ENCODE measurements around the gene DIPK2B.

DNA sequence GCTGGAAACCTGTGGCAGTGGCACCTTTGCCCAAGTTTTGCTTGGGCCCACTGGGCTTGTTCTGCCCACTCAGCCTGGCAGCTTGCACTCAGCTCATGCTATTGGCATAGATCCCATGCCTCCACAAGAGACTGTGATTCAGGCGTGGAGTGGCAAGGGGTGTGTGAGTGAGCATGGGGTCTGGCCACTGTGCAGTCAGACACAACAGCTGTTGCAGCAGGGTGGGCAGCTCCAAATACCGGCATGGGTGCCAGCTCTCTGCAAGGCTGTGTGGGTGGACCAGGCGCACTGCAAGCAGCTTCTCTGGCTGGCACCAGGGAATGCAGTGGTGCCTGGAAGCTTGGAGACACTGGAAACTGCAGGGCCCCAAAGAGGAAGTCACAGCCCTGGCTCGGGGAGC lies 27.4 kb upstream of the DIPK2B start:
- TF ChIP-seq, protein P1, sequence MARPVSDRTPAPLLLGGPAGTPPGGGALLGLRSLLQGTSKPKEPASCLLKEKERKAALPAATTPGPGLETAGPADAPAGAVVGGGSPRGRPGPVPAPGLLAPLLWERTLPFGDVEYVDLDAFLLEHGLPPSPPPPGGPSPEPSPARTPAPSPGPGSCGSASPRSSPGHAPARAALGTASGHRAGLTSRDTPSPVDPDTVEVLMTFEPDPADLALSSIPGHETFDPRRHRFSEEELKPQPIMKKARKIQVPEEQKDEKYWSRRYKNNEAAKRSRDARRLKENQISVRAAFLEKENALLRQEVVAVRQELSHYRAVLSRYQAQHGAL (CRISPR knock-in tag; IDR thresholded peaks at IDR 0.05; ENCODE audit: not compliant biosample characterization): no peak
- TF ChIP-seq PAX8 (CRISPR knock-in tag; IDR thresholded peaks at IDR 0.05; ENCODE audit: borderline replicate concordance): no peak
- TF ChIP-seq ZNF280D (CRISPR knock-in tag; IDR thresholded peaks at IDR 0.05): no peak
- TF ChIP-seq, protein P2, sequence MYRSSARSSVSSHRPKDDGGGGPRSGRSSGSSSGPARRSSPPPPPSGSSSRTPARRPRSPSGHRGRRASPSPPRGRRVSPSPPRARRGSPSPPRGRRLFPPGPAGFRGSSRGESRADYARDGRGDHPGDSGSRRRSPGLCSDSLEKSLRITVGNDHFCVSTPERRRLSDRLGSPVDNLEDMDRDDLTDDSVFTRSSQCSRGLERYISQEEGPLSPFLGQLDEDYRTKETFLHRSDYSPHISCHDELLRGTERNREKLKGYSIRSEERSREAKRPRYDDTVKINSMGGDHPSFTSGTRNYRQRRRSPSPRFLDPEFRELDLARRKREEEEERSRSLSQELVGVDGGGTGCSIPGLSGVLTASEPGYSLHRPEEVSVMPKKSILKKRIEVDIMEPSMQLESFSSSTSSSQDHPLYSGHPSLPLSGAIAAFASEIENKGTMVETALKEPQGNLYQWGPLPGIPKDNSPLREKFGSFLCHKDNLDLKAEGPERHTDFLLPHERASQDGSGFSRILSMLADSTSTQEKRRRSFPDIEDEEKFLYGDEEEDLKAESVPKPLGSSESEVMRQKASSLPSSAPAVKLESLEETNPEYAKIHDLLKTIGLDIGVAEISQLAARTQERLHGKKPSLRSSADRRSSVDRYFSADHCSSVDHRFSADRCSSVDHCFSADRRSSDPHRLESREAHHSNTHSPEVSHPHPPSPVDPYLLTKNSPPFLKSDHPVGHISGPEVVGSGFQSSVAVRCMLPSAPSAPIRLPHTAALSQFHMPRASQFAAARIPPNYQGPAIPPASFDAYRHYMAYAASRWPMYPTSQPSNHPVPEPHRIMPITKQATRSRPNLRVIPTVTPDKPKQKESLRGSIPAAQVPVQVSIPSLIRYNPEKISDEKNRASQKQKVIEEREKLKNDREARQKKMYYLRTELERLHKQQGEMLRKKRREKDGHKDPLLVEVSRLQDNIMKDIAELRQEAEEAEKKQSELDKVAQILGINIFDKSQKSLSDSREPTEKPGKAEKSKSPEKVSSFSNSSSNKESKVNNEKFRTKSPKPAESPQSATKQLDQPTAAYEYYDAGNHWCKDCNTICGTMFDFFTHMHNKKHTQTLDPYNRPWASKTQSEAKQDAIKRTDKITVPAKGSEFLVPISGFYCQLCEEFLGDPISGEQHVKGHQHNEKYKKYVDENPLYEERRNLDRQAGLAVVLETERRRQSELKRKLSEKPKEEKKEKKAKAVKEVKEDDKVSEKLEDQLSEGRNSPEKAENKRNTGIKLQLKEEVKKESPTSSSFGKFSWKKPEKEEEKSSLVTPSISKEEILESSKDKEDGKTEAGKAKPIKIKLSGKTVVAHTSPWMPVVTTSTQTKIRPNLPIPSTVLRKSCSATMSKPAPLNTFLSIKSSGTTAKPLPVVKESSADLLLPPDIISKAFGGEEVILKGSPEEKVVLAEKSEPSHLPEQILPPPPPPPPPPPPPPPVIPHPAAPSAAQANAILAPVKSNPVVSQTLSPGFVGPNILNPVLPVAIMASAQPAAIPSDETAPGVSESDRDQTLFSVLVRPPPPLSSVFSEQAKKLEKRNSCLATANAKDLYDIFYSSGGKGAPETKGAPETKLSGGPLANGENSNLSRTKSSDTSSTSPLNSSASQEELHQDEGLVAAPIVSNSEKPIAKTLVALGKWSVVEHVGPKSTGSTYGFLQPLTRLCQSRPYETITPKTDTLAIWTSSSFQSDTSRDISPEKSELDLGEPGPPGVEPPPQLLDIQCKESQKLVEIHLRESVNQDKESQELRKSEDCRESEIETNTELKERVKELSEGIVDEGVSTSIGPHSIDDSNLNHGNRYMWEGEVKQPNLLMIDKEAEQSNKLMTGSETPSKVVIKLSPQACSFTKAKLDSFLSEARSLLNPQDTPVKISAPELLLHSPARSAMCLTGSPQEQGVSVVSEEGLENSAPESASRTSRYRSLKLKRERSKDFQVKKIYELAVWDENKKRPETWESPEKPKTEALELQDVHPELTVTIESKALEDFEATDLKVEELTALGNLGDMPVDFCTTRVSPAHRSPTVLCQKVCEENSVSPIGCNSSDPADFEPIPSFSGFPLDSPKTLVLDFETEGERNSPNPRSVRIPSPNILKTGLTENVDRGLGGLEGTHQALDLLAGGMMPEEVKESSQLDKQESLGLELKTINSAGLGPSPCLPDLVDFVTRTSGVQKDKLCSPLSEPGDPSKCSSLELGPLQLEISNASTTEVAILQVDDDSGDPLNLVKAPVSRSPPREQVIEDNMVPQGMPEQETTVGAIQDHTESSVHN (CRISPR knock-in tag; IDR thresholded peaks at IDR 0.05): no peak
